Hepatocyte (in vitro differentiated cells): Measurements from ENCODE around the gene RNF130. TPM values are rescaled to one million over a fixed set of nuclear protein-coding genes. Genes with fewer than 3 reads are reported as not detected.

ENCODE experiments used
- DNase-seq: peaks from one replicate; pipeline ENCODE4 v3.0.0-alpha.2; 2016; ENCODE audit warnings: low spot score
- H2AFZ ChIP-seq: fragments of 200-600 bp; sonication (generic); 2 replicates; pipeline ENCODE4 v1.6.0; 2016; ENCODE audit warnings: antibody characterized with exemption, mild to moderate bottlenecking
- H3K27ac ChIP-seq: fragments of 200-600 bp; sonication (generic); 2 replicates; pipeline ENCODE4 v1.5.1; 2016; ENCODE audit warnings: mild to moderate bottlenecking
- H3K27me3 ChIP-seq: fragments of 200-600 bp; sonication (generic); 2 replicates; pipeline ENCODE4 v1.6.1; 2016
- H3K36me3 ChIP-seq: fragments of 200-600 bp; sonication (generic); replicated peaks from 2 replicates; pipeline ENCODE4 v1.5.1; 2016; ENCODE audit warnings: low read depth; ENCODE audit not compliant: insufficient read depth
- H3K4me1 ChIP-seq: fragments of 200-600 bp; sonication (generic); 2 replicates; pipeline ENCODE4 v1.5.1; 2016; ENCODE audit warnings: mild to moderate bottlenecking, moderate library complexity; ENCODE audit not compliant: insufficient read depth
- H3K4me2 ChIP-seq: fragments of 200-600 bp; sonication (generic); 2 replicates; pipeline ENCODE4 v1.6.0; 2016
- H3K4me3 ChIP-seq: fragments of 200-600 bp; sonication (generic); 2 replicates; pipeline ENCODE4 v1.5.1; 2016; ENCODE audit warnings: mild to moderate bottlenecking
- H3K79me2 ChIP-seq: fragments of 200-600 bp; sonication (generic); 2 replicates; pipeline ENCODE4 v1.6.0; 2017; ENCODE audit warnings: mild to moderate bottlenecking
- H3K9me2 ChIP-seq: fragments of 200-600 bp; sonication (generic); replicated peaks from 2 replicates; pipeline ENCODE4 v1.6.0; 2017; ENCODE audit warnings: mild to moderate bottlenecking; ENCODE audit not compliant: insufficient read depth
- H3K9me3 ChIP-seq: fragments of 200-600 bp; sonication (generic); 2 replicates; pipeline ENCODE4 v1.5.1; 2016; ENCODE audit warnings: low read depth, mild to moderate bottlenecking
- H4K20me1 ChIP-seq: fragments of 200-600 bp; sonication (generic); 2 replicates; pipeline ENCODE4 v1.6.0; 2016; ENCODE audit warnings: mild to moderate bottlenecking; ENCODE audit not compliant: insufficient read depth, poor library complexity, severe bottlenecking
- CTCF ChIP-seq: fragments of 200-600 bp; sonication (generic); IDR thresholded peaks from 2 replicates; pipeline ENCODE4 v1.5.1; 2016; ENCODE audit warnings: antibody characterized with exemption, mild to moderate bottlenecking; ENCODE audit not compliant: poor library complexity
- EZH2 ChIP-seq: fragments of 200-600 bp; sonication (generic); IDR thresholded peaks from 2 replicates; pipeline ENCODE4 v1.6.1; 2016; ENCODE audit warnings: antibody characterized with exemption, mild to moderate bottlenecking, borderline replicate concordance
- EZH2phosphoT487 ChIP-seq: fragments of 200-600 bp; sonication (generic); IDR thresholded peaks from one replicate; pipeline ENCODE4 v1.6.1; 2018; ENCODE audit warnings: antibody characterized with exemption, mild to moderate bottlenecking, low read depth, moderate library complexity; ENCODE audit not compliant: unreplicated experiment, severe bottlenecking
- WGBS: methylation state at CpG from one replicate; pipeline ENCODE4 v1.1.6; 2016; ENCODE audit warnings: low lambda C conversion rate; ENCODE audit errors: missing lambda C conversion rate; 5-methylcytosine and 5-hydroxymethylcytosine counted together
- polyA plus RNA-seq: library from polyadenylated mRNA; unstranded; fragments of >200 nt; fragmentation: Nextera tagmentation; extraction: Ambion mirVana; gene quantifications from 2 replicates; pipeline ENCODE4 v1.2.1, GENCODE V29; 2016
- total RNA-seq: library from RNA; depleted of rRNA; stranded (reverse); fragments of >200 nt; gene quantifications from 2 replicates; pipeline ENCODE4 v1.2.3, GENCODE V29; 2014

RNF130 gene
- total and polyA plus RNA-seq, 2 experiments from 2014 or later: 42.4 to 64.9 TPM

- H3K9me3 ChIP-seq: no peaks in the 10 kb centered on the region
- H3K4me3 ChIP-seq: no peak overlapping the region
- TF ChIP-seq EZH2: no peak
- no peak for TF ChIP-seq CTCF
- TF ChIP-seq EZH2phosphoT487: no peak
- DNase-seq: no peak
- H3K4me1 ChIP-seq: no peaks in the 10 kb centered on the region
- H3K9me2 ChIP-seq: no peaks in the 10 kb centered on the region
- no peak overlapping the region for H3K27ac ChIP-seq
- H3K79me2 ChIP-seq: no peaks in the 10 kb centered on the region
- H3K36me3 ChIP-seq: no peaks in the 10 kb centered on the region
- H4K20me1 ChIP-seq: no peaks in the 10 kb centered on the region
- 86% methylated on average over 31 of the region's 31 CpGs for WGBS
- no peaks in the 10 kb centered on the region for H3K27me3 ChIP-seq
- H2AFZ ChIP-seq: no peak overlapping the region
- H3K4me2 ChIP-seq: no peak overlapping the region
Observed at GRCh38 chr5:180116077-180116999, 44.8 kb upstream of the RNF130 start.

GRCh38 chr5:180115326-180116076 is 43.9 kb upstream of the RNF130 start:
- H3K27me3 ChIP-seq: no peaks in the 10 kb centered on the region
- H3K4me1 ChIP-seq: no peaks in the 10 kb centered on the region
- H3K36me3 ChIP-seq: no peaks in the 10 kb centered on the region
- H3K79me2 ChIP-seq: no peaks in the 10 kb centered on the region
- TF ChIP-seq EZH2phosphoT487 (no peak), EZH2 (no peak), CTCF (no peak)
- no peaks in the 10 kb centered on the region for H3K9me3 ChIP-seq
- no peak overlapping the region for H3K27ac ChIP-seq
- no peak overlapping the region for H2AFZ ChIP-seq
- WGBS: 89% methylated on average over 13 of the region's 14 CpGs
- no peaks in the 10 kb centered on the region for H4K20me1 ChIP-seq
- DNase-seq: no peak
- no peaks in the 10 kb centered on the region for H3K9me2 ChIP-seq
- H3K4me2 ChIP-seq: no peak overlapping the region
- no peak overlapping the region for H3K4me3 ChIP-seq

- Histone ChIP-seq H3K4me2 (no peak overlapping the region), H2AFZ (no peak overlapping the region), H3K9me3 (no peaks in the 10 kb centered on the region), H3K27ac (no peak overlapping the region), H3K79me2 (no peaks in the 10 kb centered on the region), H3K27me3 (no peaks in the 10 kb centered on the region), H4K20me1 (no peaks in the 10 kb centered on the region), H3K4me1 (no peaks in the 10 kb centered on the region), H3K36me3 (no peaks in the 10 kb centered on the region), H3K4me3 (no peak overlapping the region), H3K9me2 (no peaks in the 10 kb centered on the region)
- WGBS: 94% methylated on average over 23 of the region's 23 CpGs
- TF ChIP-seq EZH2phosphoT487 (no peak), CTCF (no peak), EZH2 (no peak)
- DNase-seq: no peak
Observed at GRCh38 chr5:180114304-180115003, 42.9 kb upstream of the RNF130 start.
